ENCODE measurements around the gene CAMK1. TPM values are rescaled to one million over a fixed set of nuclear protein-coding genes. Genes with fewer than 3 reads are reported as not detected.

Gene CAMK1
- total and polyA plus RNA-seq, 9 of the 15 experiments (the other 6 are each of a cell fraction or from before 2014, with no cell fraction given) = 0.23 to 10.7 (median 6.0) TPM

GRCh38 chr3:9782770-9783169 is 13.0 kb upstream of the CAMK1 start (continued):
- peak; percentile 42 to 59 for TF ChIP-seq RAD21 (CRISPR knock-in tag; conservative IDR thresholded peaks at IDR 0.05 in 1 of 2, IDR thresholded peaks at IDR 0.05 in 1 of 2)
- TF ChIP-seq LCOR (CRISPR knock-in tag; IDR thresholded peaks at IDR 0.05) = peak; percentile 48; the same call in 1 of the 2 replicates
- TF ChIP-seq PKNOX1 (IDR thresholded peaks at IDR 0.05) = peak; percentile 85
- TF ChIP-seq YY1 (IDR thresholded peaks at IDR 0.05; ENCODE audit: borderline replicate concordance in 1 of 3, control insufficient read depth in 1 of 3, extremely low read depth in 1 of 3, insufficient read depth in 3 of 3, insufficient read length in 1 of 3, insufficient replicate concordance in 2 of 3, low read depth in 1 of 3, low read length in 2 of 3) = peak in 1 of 3 experiments; percentile 26
- TF ChIP-seq E4F1 (CRISPR knock-in tag; IDR thresholded peaks at IDR 0.05; ENCODE audit: borderline replicate concordance) = 0 out of 2 replicates have a peak, but pooled peaks have one; percentile 17
- TF ChIP-seq FOSL1 (tag; conservative IDR thresholded peaks at IDR 0.05) = peak; percentile 6; the same call in 1 of the 2 replicates
- TF ChIP-seq ZBTB5 (IDR thresholded peaks at IDR 0.05) = no peak
